ENCODE results near the gene GSX2.

Gene GSX2

GRCh38 chr4:54060116-54060515 is 39.8 kb upstream of the GSX2 start:
- H3K4me3 ChIP-seq (ENCODE audit: low read length), result no peak overlapping the region
- TF ChIP-seq CTCF (conservative IDR thresholded peaks at IDR 0.05; ENCODE audit: low read depth, low read length), result no peak
- no peak for DNase-seq (ENCODE audit: low read depth)

- DNase-seq (ENCODE audit: low read depth), result no peak
- H3K4me3 ChIP-seq (ENCODE audit: low read length), result peak overlapping the region; percentile 94
- no peak for TF ChIP-seq CTCF (conservative IDR thresholded peaks at IDR 0.05; ENCODE audit: low read depth, low read length)
Observed at GRCh38 chr4:54061067-54061466, 38.9 kb upstream of the GSX2 start.

- no peak for TF ChIP-seq CTCF (conservative IDR thresholded peaks at IDR 0.05; ENCODE audit: low read depth, low read length)
- H3K4me3 ChIP-seq (ENCODE audit: low read length), result peak overlapping the region; percentile 94
- no peak for DNase-seq (ENCODE audit: low read depth)
Observed at GRCh38 chr4:54061873-54062272, 38.1 kb upstream of the GSX2 start.

GRCh38 chr4:54062392-54062791 is 37.6 kb upstream of the GSX2 start:
- no peak for DNase-seq (ENCODE audit: low read depth)
- H3K4me3 ChIP-seq (ENCODE audit: low read length), result peak overlapping the region; percentile 94
- no peak for TF ChIP-seq CTCF (conservative IDR thresholded peaks at IDR 0.05; ENCODE audit: low read depth, low read length)

- DNase-seq (ENCODE audit: low read depth), result no peak
- TF ChIP-seq CTCF (conservative IDR thresholded peaks at IDR 0.05; ENCODE audit: low read depth, low read length), result no peak
- H3K4me3 ChIP-seq (ENCODE audit: low read length), result peak overlapping the region; percentile 94
Observed at GRCh38 chr4:54063229-54063628, 36.7 kb upstream of the GSX2 start.

GRCh38 chr4:54063737-54064316 is 36.1 kb upstream of the GSX2 start:
- no peak for TF ChIP-seq CTCF (conservative IDR thresholded peaks at IDR 0.05; ENCODE audit: low read depth, low read length)
- DNase-seq (ENCODE audit: low read depth), result no peak
- H3K4me3 ChIP-seq (ENCODE audit: low read length), result peak overlapping the region; percentile 94

GRCh38 chr4:54064317-54065111 is 35.4 kb upstream of the GSX2 start, which contains the start of gene CHIC2:
TSS of gene CHIC2 (minus strand) at chr4:54064605. CDS start at chr4:54064300, 305 bp downstream.
- peak; percentile 72 for DNase-seq (ENCODE audit: low read depth)
- H3K4me3 ChIP-seq (ENCODE audit: low read length), result peak within 1 kb of the TSS; percentile 94
- no peak for TF ChIP-seq CTCF (conservative IDR thresholded peaks at IDR 0.05; ENCODE audit: low read depth, low read length)
